GM23248 (cell line): ENCODE data around the gene FAM20B.

Experiments used
- EZH2 ChIP-seq: fragments of 200-600 bp; sonication (generic); IDR thresholded peaks from 2 replicates; pipeline ENCODE4 v1.6.1; 2018; ENCODE audit warnings: antibody characterized with exemption, mild to moderate bottlenecking; ENCODE audit not compliant: insufficient read depth, poor library complexity, severe bottlenecking
- EZH2phosphoT487 ChIP-seq: fragments of 200-600 bp; sonication (generic); IDR thresholded peaks from 2 replicates; pipeline ENCODE4 v1.6.1; 2018; ENCODE audit warnings: antibody characterized with exemption, moderate library complexity, mild to moderate bottlenecking, low read depth; ENCODE audit not compliant: insufficient read depth

DNA sequence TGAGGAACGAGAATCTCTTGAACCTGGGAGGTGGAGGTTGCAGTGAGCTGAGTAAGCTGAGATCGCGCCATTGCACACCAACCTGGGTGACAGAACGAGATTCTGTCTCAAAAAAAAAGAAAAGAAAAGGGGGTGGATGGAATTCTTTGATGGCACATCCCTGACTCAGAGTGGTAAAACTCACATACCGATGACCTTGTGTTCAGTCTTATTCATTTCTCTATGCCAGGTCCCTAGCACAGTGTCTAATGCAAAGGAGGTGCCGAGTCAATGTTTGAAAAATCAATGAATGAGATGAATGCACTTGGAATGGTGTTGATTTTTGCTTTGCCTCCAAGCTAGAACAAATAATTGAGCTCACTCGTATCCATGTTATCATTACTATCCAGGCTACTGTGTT is 18.5 kb upstream of the FAM20B start:
- TF ChIP-seq EZH2 (no peak), EZH2phosphoT487 (no peak)
